HG03571 (cell line): ENCODE measurements around the gene IQCF2.
"Not testable (repeated sequence)": the region's sequence is repeated elsewhere in the genome, so short reads cannot be mapped to it uniquely, and the experiment has no call there.

ENCODE experiments used
- ATAC-seq: cut with Tn5 transposase; IDR thresholded peaks from one replicate; pipeline ENCODE4 v1.9.1; 2021; ENCODE audit not compliant: unreplicated experiment

IQCF2 gene

DNA sequence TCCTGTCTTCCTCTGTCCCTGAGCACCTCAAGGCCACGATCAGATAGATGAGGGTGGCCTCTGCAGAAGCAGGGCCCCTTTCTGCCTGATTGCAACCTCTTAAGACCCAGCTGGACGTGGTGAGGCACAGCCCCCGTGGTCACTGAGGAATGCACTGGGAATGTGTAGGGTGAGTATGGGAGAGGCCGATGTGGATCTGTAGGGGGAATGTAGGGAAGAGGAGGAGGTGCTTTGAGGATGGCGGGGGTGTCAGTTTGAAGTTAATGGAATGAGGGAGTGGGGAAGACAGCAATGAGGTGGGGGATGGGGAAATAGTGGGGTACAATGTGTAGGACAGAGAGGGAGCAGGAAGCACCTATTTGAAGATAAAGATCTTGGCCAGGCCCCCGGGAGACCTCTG lies 14.8 kb downstream of the IQCF2 start:
- no peak for ATAC-seq

- no peak for ATAC-seq
Observed at GRCh38 chr3:51879937-51880336, 18.5 kb downstream of the IQCF2 start.

GRCh38 chr3:51886447-51886846 lies 25.0 kb downstream of the IQCF2 start:
- ATAC-seq, result no peak

DNA sequence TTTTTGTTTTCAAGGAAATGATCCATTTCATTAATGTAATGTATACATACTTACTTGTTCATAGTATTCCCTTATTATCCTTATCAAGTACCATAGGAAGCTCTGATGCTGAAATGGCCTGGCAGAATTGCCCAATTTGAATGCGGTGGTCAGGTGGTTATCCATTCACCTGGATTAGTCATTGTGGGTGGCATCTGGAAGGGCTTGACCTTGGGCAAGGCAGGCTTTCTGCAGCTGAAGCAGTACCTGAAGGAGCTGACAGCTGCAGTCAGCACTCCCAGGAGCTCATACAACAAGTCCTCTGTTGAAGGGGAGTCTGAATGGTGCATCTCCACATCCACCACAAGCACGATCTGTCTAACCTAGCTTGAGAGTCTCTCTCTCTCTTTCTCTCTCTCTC lies 26.2 kb downstream of the IQCF2 start:
- ATAC-seq, result no peak

- ATAC-seq, result no peak
Observed at GRCh38 chr3:51888463-51889105, 27.2 kb downstream of the IQCF2 start.

DNA sequence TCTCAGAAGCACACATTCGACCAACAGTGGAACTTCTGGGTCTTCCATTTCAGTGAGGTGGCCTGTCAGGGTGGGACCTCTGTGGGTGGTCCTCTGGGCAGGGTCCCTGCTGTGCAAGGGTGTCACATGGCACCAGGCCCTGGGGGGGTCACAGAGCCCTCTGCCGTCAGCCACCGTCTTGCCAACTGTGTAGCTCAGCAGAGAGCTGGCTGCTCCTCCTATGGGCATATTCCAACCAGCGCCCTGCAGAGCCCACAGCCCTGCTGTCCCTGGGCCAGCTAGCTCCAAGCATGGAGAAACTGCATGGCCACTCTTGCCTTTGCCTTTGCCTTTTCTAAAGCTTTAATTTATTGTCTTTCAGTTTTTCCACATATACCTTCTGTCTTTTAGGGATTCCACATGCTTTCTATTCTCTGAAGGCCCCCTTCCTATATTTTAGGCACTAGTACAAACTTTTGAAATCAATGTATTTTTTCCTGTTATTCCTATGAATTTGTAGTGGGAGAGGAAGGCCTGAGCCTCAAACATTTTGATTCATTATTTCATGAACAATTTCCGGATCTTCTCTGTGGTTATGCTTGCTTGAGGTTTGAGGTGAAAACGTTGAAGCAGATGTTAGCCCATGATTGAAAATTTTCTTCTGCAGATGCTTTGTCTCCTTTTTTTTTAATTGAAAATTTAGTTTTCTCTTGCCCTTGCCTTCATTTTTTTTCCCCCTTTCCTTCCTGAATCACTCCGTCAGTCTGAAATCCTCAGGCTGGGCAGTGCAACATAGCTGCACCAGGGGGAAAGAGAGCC lies 30.0 kb downstream of the IQCF2 start:
- no peak for ATAC-seq

DNA sequence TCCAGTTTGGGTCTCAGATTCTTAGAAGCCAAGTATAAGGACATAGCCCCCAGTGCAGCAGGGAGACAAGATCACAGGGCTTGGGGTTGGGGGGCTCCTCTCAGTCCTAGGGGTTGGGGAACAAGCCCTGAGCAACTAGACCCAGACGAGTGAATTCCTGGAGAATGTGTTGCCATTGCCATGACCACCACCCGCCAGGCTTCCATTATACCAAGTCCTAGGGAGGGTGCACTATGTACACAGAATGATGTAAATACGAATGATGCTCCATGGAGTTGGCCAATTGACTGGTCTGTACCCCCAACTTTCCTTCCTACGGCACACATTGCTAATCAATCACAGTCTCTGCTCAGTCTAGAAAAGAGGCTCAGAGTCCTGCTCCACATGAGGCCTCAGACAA lies 33.0 kb downstream of the IQCF2 start:
- no peak for ATAC-seq

- ATAC-seq, result no peak
Observed at GRCh38 chr3:51894939-51895338, 33.5 kb downstream of the IQCF2 start.

- ATAC-seq, result no peak
Observed at GRCh38 chr3:51896607-51897305, 35.3 kb downstream of the IQCF2 start.

DNA sequence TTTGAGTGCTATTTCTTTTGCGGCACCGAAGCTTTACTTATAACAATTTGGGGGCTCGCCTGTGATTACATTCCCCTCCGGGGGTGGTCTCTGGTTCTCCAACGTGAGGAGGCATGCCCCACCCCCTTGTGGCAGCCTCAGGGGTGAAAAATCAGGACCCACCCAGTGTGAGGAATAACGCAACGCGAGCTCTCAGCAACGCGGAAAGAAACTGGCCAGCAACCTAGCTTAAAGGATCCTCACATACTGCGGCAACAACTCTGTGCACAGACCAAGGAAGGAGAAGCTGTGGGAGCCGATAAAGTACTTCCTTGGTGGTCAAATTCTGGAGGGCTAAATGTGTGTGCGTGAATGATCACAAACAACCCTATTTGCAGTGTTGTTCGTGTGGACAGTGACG lies 36.0 kb downstream of the IQCF2 start:
- ATAC-seq, result no peak

- ATAC-seq, result not testable (repeated sequence)
Observed at GRCh38 chr3:51900043-51900442, 38.6 kb downstream of the IQCF2 start.

DNA sequence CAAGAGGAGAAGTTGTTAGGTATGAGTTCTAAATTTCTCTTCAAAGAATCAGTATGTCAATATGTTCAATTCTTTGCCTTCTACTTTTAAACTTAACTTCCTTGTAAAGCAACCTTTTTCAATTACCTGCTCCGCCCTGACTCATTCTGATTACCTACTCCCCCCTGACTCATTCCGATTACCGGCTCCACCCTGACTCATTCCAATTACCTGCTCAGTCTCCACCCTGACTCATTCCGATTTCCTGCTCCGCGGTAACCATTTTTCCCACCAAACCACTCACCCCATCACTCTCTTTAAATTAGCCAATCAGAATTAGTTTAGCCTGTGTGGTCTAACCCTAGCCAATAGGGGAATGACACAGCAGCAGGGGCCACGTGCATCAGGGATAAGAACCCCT lies 40.9 kb downstream of the IQCF2 start:
- not testable (repeated sequence) for ATAC-seq

DNA sequence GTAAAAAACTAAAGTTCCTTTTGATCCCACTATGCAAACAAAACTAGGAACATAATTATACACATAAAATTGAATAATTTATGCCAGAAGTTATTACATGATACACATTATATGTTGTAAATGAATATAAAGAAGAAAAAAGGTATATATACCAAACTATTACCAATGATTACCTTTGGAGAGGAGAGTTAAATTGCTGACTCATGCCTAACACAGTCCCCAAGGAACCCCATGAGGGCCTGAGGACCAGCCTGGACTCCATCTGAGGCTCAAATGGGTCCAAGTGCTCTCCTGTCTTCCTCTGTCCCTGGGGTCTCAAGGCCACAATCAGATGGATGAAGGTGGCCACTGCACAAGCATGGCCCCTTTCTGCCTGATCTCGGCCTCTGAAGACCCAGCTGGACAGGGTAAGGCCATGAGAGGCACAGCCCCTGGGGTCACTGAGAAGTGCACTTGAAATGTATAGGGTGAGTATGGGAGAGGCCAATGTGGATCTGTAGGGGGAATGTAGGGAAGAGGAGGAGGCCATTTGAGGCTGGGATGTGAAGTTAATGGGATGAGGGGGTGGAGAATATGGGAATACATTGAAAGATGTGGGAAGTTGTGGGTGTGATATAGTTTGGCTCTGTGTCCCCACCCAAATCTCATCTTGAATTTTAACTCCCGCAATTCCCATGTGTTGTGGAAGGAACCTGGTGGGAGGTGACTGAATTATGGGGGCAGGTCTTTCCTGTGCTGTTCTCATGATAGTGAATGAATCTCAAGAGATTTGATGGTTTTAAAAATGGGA lies 42.8 kb downstream of the IQCF2 start:
- no peak for ATAC-seq

DNA sequence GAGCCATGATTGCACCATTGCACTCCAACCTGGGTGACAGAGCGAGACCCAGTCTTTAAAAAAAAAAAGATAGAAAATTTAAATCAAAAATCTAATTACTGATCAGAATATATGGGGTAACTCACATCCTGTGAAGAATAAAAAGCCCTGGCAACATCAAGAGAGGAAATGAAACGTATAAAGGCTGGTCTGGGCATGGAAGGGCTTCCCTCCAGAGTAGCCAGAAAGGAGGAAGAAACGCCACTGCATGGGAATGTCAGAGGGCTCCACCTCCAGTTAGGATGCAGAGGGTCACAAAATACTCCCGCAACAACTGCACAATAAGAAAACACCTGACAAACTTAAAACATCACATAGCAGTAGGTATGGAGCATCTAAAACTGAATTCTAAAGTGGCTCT lies 46.6 kb downstream of the IQCF2 start:
- no peak for ATAC-seq
